Body of pancreas (tissue), 4 donors: Measurements from ENCODE around the gene OXGR1. TPM values are rescaled to one million over a fixed set of nuclear protein-coding genes. Genes with fewer than 3 reads are reported as not detected.

ENCODE experiments used
- ATAC-seq: fragments of 150-250 bp; one replicate; pipeline ENCODE4 v1.9.1; 2016
- DNase-seq, 4 donors: peaks; one replicate each; pipeline ENCODE4 v3.0.0-alpha.2; 2019
- H3K27ac ChIP-seq, 4 donors: fragments of 200-600 bp; sonication (generic); 1 replicate in 3 of 4; 2 replicates in 1 of 4; pipeline versions ENCODE4 v1.5.1 to v1.6.1; 2016 to 2019; ENCODE audit warnings: mild to moderate bottlenecking in 1 of 4, mixed read lengths in 1 of 4, moderate library complexity in 1 of 4
- H3K27me3 ChIP-seq, 2 donors: fragments of 200-600 bp; sonication (generic); one replicate each; pipeline ENCODE4 v1.6.0; 2016; ENCODE audit warnings: mild to moderate bottlenecking in 1 of 2
- H3K36me3 ChIP-seq, 2 donors: fragments of 200-600 bp; sonication (generic); replicated peaks in 1 of 2; 2 replicates each; pipeline ENCODE4 v1.5.1; 2016; ENCODE audit warnings: low read depth in 2 of 2; ENCODE audit not compliant: insufficient read depth in 1 of 2
- H3K4me1 ChIP-seq: fragments of 200-600 bp; sonication (generic); one replicate; pipeline ENCODE4 v1.6.0; 2016
- H3K4me3 ChIP-seq, 2 donors: fragments of 200-600 bp; sonication (generic); 1 replicate in 1 of 2; 2 replicates in 1 of 2; pipeline ENCODE4 v1.5.1; 2016 to 2019
- H3K9me3 ChIP-seq, 3 donors: fragments of 200-600 bp; sonication (generic); 1 replicate in 2 of 3; 2 replicates in 1 of 3; pipeline ENCODE4 v1.5.1; 2016
- POLR2A ChIP-seq, 3 donors: fragments of 450-650 bp; IDR thresholded peaks; one replicate each; pipeline ENCODE4 v1.6.1; 2016; ENCODE audit warnings: antibody characterized with exemption in 3 of 3, mild to moderate bottlenecking in 2 of 3
- WGBS, 2 donors: methylation state at CpG; one replicate each; pipeline ENCODE4 v1.1.5; 2017; 5-methylcytosine and 5-hydroxymethylcytosine counted together
- intact Hi-C: fragments of 100-400 bp; cut with DNase I; formaldehyde crosslinking; loops from one replicate; pipeline ENCODE4 v1.15.1; 2023
- total RNA-seq, 2 donors: library from RNA; depleted of rRNA; stranded (reverse); fragments of >200 nt; gene quantifications; one replicate each; pipeline ENCODE4 v1.1.0, GENCODE V29; 2016
- TF ChIP-seq, protein P1 (sequence below), 7 experiments: fragments of 450-650 bp in 4 of 7; fragments of 200-600 bp in 3 of 7; sonication (generic) in 3 of 7; IDR thresholded peaks; one replicate each; pipeline ENCODE4 v1.5.1; 2016 to 2019; ENCODE audit warnings: antibody characterized with exemption in 7 of 7

OXGR1 gene
- total RNA-seq, 2 donors from 2014 or later = 0.52 TPM; not detected in 1

DNA sequence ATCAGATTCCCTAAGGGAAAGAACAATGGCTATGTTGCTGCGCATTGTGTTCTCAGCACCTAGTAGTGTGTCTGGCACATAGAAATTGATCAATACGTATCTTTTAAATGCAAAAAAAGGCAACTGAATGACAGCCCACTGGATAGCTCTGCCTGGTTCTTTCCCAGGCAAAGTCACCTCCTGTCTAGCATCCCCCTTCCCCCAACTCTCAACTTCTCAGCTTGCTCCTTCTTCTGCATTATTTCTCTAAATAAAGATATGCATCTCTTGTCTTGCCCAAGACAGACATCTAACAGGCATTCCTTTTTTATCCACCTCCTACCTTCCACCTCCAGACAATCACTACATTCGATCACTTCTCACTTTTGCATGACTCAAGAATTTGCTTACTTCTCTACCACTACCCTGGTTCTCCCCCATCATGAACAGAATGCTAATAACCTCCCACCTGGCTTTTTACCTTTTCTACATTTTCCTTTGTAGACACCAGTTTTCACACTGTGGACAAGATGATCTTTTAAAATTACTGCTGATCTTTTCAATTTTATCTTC lies 26.5 kb upstream of the OXGR1 start:
- TF ChIP-seq POLR2A (IDR thresholded peaks at IDR 0.05) = no peak
- TF ChIP-seq, protein P1, sequence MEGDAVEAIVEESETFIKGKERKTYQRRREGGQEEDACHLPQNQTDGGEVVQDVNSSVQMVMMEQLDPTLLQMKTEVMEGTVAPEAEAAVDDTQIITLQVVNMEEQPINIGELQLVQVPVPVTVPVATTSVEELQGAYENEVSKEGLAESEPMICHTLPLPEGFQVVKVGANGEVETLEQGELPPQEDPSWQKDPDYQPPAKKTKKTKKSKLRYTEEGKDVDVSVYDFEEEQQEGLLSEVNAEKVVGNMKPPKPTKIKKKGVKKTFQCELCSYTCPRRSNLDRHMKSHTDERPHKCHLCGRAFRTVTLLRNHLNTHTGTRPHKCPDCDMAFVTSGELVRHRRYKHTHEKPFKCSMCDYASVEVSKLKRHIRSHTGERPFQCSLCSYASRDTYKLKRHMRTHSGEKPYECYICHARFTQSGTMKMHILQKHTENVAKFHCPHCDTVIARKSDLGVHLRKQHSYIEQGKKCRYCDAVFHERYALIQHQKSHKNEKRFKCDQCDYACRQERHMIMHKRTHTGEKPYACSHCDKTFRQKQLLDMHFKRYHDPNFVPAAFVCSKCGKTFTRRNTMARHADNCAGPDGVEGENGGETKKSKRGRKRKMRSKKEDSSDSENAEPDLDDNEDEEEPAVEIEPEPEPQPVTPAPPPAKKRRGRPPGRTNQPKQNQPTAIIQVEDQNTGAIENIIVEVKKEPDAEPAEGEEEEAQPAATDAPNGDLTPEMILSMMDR (IDR thresholded peaks at IDR 0.05) = no peak
- H3K4me3 ChIP-seq = no peak overlapping the region
- no peaks in the 10 kb centered on the region for H3K27me3 ChIP-seq
- 66 to 74% methylated on average over 3 of the region's 3 CpGs for WGBS, 2 donors
- ATAC-seq (no peak), DNase-seq (no peak)
- no peaks in the 10 kb centered on the region for H3K9me3 ChIP-seq
- no peak overlapping the region for H3K27ac ChIP-seq
- no peaks in the 10 kb centered on the region for H3K36me3 ChIP-seq
- no peaks in the 10 kb centered on the region for H3K4me1 ChIP-seq
- intact Hi-C loops = no loop called here

DNA sequence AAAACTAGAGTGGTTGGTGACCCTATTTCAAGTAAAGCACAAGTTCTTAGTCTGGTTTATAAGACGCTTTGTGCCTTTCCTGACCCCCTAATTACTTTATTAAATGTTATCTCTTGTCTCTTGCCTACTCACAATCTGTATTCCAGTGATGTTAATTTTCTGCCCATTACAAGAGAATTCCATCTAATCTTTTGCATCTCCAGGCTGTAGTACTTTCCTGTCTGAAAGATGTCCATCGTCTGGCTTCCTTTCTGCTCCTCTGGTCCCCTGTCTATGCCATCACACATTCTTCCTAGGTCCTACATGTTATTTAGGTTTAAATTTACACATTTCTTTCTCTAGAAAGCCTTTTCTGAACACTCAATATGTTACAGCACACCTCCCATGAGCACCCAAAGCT lies 25.9 kb upstream of the OXGR1 start:
- Histone ChIP-seq H3K36me3 (no peaks in the 10 kb centered on the region), H3K27me3 (no peaks in the 10 kb centered on the region), H3K4me1 (no peaks in the 10 kb centered on the region), H3K27ac (no peak overlapping the region), H3K9me3 (no peaks in the 10 kb centered on the region), H3K4me3 (no peak overlapping the region)
- ATAC-seq (no peak), DNase-seq (no peak)
- TF ChIP-seq POLR2A (IDR thresholded peaks at IDR 0.05) = no peak
- TF ChIP-seq, protein P1 (IDR thresholded peaks at IDR 0.05) = no peak
- 61 to 67% methylated on average over 2 of the region's 2 CpGs for WGBS, 2 donors
- intact Hi-C loops = no loop called here

DNA sequence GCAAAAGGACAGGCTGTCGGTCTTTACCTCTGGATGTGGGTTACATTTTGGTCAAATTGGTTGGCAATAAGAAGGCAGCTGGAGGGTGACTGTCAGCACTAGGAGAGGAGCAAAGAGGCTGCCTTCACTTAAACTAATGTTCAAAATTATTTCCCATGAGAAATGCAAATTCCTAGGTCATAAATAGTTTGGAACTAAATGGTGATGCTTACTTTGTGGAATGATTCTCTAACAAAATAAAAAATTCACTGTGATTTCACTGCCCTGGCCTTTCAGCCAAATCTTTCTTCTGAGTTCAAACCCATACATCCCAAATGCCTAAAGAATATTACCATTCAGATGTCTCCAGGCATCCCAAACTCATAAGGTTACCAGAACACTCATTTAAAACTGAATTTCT lies 25.0 kb upstream of the OXGR1 start:
- Histone ChIP-seq H3K36me3 (no peaks in the 10 kb centered on the region), H3K27me3 (no peaks in the 10 kb centered on the region), H3K4me3 (no peak overlapping the region), H3K4me1 (no peaks in the 10 kb centered on the region), H3K9me3 (no peaks in the 10 kb centered on the region), H3K27ac (no peak overlapping the region)
- TF ChIP-seq, protein P1 (IDR thresholded peaks at IDR 0.05) = no peak
- no peak for TF ChIP-seq POLR2A (IDR thresholded peaks at IDR 0.05)
- DNase-seq (no peak), ATAC-seq (no peak)
- intact Hi-C loops = no loop called here
- 41 to 47% methylated on average over 1 of the region's 1 CpG for WGBS, 2 donors

DNA sequence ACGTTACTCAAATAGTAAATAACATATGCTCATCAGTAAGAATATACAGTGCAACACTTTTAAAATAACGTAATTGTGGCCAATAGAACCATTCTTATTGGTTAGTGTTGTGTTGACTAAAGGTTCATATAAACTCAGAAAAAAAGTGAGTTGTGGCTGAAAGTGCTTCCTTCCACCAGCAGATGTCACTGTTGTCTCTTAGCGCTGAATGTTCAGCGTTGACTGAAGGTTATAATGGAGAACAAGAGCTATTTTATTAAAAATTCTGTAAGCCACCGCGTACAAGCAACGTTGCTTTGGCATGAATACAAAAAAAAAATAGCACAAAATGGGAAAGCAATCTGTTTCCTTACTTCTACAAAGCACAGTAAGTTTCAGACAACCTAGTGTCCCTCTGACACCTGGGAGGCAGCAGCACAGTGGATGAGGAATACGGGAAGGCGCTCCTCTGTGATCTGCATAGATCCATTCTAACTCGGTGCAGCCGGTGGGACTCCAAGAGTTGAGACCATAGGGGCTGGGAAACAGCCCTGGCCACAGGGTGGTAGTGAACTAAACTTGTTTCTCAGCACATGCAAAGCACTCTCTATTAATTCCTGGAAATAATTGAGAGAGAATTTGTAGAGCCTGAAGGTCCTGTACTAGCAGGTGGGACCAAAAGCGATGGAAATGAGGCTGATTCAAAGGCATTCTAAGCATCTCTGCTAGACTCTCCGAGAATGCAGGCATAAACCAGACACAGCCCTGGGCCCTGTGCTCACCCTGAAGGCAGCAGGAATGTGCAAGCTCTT lies 23.9 kb upstream of the OXGR1 start:
- 13 to 17% methylated on average over 13 of the region's 13 CpGs for WGBS, 2 donors

More for the DNA sequence above, 23.9 kb upstream of the OXGR1 start:
- Histone ChIP-seq H3K9me3 (no peaks in the 10 kb centered on the region), H3K27me3 (no peaks in the 10 kb centered on the region), H3K4me3 (no peak overlapping the region), H3K27ac (no peak overlapping the region), H3K36me3 (no peaks in the 10 kb centered on the region), H3K4me1 (no peaks in the 10 kb centered on the region)
- ATAC-seq (peak; percentile 62), DNase-seq (peak; percentile 33 to 50 (median 42))
- TF ChIP-seq, protein P1 (IDR thresholded peaks at IDR 0.05) = peak; percentile 45 to 83 (median 76)
- no peak for TF ChIP-seq POLR2A (IDR thresholded peaks at IDR 0.05)
- intact Hi-C loops = no loop called here
